ENCODE results near the gene GH1. TPM values are rescaled to one million over a fixed set of nuclear protein-coding genes. Genes with fewer than 3 reads are reported as not detected.

GH1 gene
- total RNA-seq, 1 experiment from 2014 or later = not detected

- Histone ChIP-seq H2AFZ (ENCODE audit: low read depth, low read length, poor library complexity, severe bottlenecking) (no peak overlapping the region), H3K9ac (ENCODE audit: low read length) (no peak overlapping the region), H3K9me3 (ENCODE audit: control insufficient read depth in 1 of 2, insufficient read depth in 1 of 2, low read depth in 1 of 2, low read length in 2 of 2) (no peaks in the 10 kb centered on the region), H3K36me3 (ENCODE audit: control insufficient read depth in 1 of 2, insufficient read depth in 2 of 2, low read length in 2 of 2) (no peaks in the 10 kb centered on the region), H3K4me2 (ENCODE audit: low read length) (no peak overlapping the region), H3K4me3 (replicated peaks in 1 of 2; ENCODE audit: low read depth in 1 of 2, low read length in 2 of 2) (no peak overlapping the region), H3K27ac (ENCODE audit: low read depth, low read length) (no peak overlapping the region), H3K79me2 (ENCODE audit: insufficient read depth, low read length) (no peaks in the 10 kb centered on the region), H3K27me3 (ENCODE audit: insufficient read depth, low read length) (no peaks in the 10 kb centered on the region), H3K9me2 (ENCODE audit: insufficient read depth) (no peaks in the 10 kb centered on the region), H3K4me1 (ENCODE audit: control insufficient read depth in 1 of 2, insufficient read depth in 2 of 2, low read length in 2 of 2) (peaks cover 0 to 11% of the 10 kb centered on the region in 2 experiments; a peak in 3 of 4 replicates), H4K20me1 (ENCODE audit: insufficient read depth) (no peaks in the 10 kb centered on the region)
- no peak for ATAC-seq
- CTCF ChIA-PET = interaction anchor here (0.6 to 1.0 kb wide), 3 partner anchors 8 to 205 kb away, joined by 3 read pairs; no protein-coding TSS in a partner anchor
- DNase-seq (ENCODE audit: low read depth, low spot score) = no peak
- intact Hi-C loops (cut with micrococcal nuclease) = no loop called here
- POLR2A ChIA-PET = no interaction called here
- RAD21 ChIA-PET (ENCODE audit: low non-redundant PET in 1 of 2, low total read pairs in 2 of 2, uncharacterized antibody in 2 of 2, unreplicated experiment in 2 of 2) = interaction anchor here in 1 of 2 experiments (0.6 kb wide), 1 partner anchor 102 kb away, joined by 4 read pairs; no protein-coding TSS in a partner anchor
- no TSS peak for BruUV-seq (replicated peaks)
- no peak for TF ChIP-seq POLR2A (IDR thresholded peaks at IDR 0.05; ENCODE audit: borderline replicate concordance, extremely low read depth, insufficient read depth, insufficient read length)
- no peak for TF ChIP-seq CBX3 (IDR thresholded peaks at IDR 0.05; ENCODE audit: low read depth)
- TF ChIP-seq EZH2 (IDR thresholded peaks at IDR 0.05) = no peak
- no peak for TF ChIP-seq SP1 (IDR thresholded peaks at IDR 0.05; ENCODE audit: low read depth)
- TF ChIP-seq MAX (IDR thresholded peaks at IDR 0.05) = no peak
- no peak for TF ChIP-seq YY1 (IDR thresholded peaks at IDR 0.05; ENCODE audit: extremely low read depth, insufficient replicate concordance, low read depth, low read length)
- no peak for TF ChIP-seq JUND (IDR thresholded peaks at IDR 0.05)
- no peak for TF ChIP-seq CTCF (IDR thresholded peaks at IDR 0.05 in 2 of 3, conservative IDR thresholded peaks at IDR 0.05 in 1 of 3; ENCODE audit: borderline replicate concordance in 1 of 3, insufficient read depth in 1 of 3, low read depth in 2 of 3, low read length in 2 of 3)
- no peak for TF ChIP-seq ELF1 (IDR thresholded peaks at IDR 0.05; ENCODE audit: borderline replicate concordance, low read depth)
- TF ChIP-seq SRF (IDR thresholded peaks at IDR 0.05; ENCODE audit: low read depth) = no peak
- no peak for TF ChIP-seq FOSL1 (IDR thresholded peaks at IDR 0.05; ENCODE audit: low read depth)
Measured at GRCh38 chr17:63928172-63928666, 9.6 kb upstream of the GH1 start.
